UCSD-AML1 (cell line): ENCODE data around the gene PTN.
"Not testable (repeated sequence)": the region's sequence is repeated elsewhere in the genome, so short reads cannot be mapped to it uniquely, and the experiment has no call there.

Source experiments
- DNase-seq: peaks from one replicate; lab custom pipeline; 2025; ENCODE audit not compliant: unreplicated experiment; lab: John Stamatoyannopoulos, UW

Gene PTN

GRCh38 chr7:137181619-137182018 is 161.9 kb downstream of the PTN start:
- not testable (repeated sequence) for DNase-seq
